AG09309 (cell line): ENCODE measurements around the gene PKP1.

Source experiments
- DNase-seq: peaks from one replicate; pipeline ENCODE4 v3.0.0-alpha.2; 2010; ENCODE audit warnings: low read depth
- H3K4me3 ChIP-seq: 2 replicates; pipeline ENCODE4 v1.5.1; 2011; ENCODE audit warnings: mild to moderate bottlenecking, low read depth, low read length, moderate library complexity; ENCODE audit not compliant: control insufficient read depth
- CTCF ChIP-seq: IDR thresholded peaks from 2 replicates; pipeline ENCODE4 v1.5.1; 2011; ENCODE audit warnings: mild to moderate bottlenecking, low read depth, low read length, inconsistent platforms; ENCODE audit not compliant: insufficient read depth, control insufficient read depth; ENCODE audit errors: missing control alignments

The PKP1 gene

GRCh38 chr1:201270616-201271390 lies 12.5 kb upstream of the PKP1 start:
- H3K4me3 ChIP-seq = no peak overlapping the region
- no peak for DNase-seq
- TF ChIP-seq CTCF = no peak

- no peak overlapping the region for H3K4me3 ChIP-seq
- DNase-seq = no peak
- no peak for TF ChIP-seq CTCF
These were observed 10.5 kb upstream of the PKP1 start for GRCh38 chr1:201272799-201273198.

- H3K4me3 ChIP-seq = no peak overlapping the region
- no peak for DNase-seq
- no peak for TF ChIP-seq CTCF
These were observed 8.6 kb upstream of the PKP1 start for GRCh38 chr1:201274616-201275252.

- peak; percentile 79 for DNase-seq
- TF ChIP-seq CTCF = no peak
- H3K4me3 ChIP-seq = no peak overlapping the region
These were observed 8.0 kb upstream of the PKP1 start for GRCh38 chr1:201275253-201275666.

- TF ChIP-seq CTCF = no peak
- no peak for DNase-seq
- no peak overlapping the region for H3K4me3 ChIP-seq
These were observed 6.4 kb upstream of the PKP1 start for GRCh38 chr1:201276891-201277290.

GRCh38 chr1:201277441-201277840 lies 5.9 kb upstream of the PKP1 start:
- no peak for TF ChIP-seq CTCF
- no peak overlapping the region for H3K4me3 ChIP-seq
- no peak for DNase-seq

- no peak for TF ChIP-seq CTCF
- DNase-seq = no peak
- no peak overlapping the region for H3K4me3 ChIP-seq
These were observed 4.0 kb upstream of the PKP1 start for GRCh38 chr1:201279313-201279712.
